Measurements from ENCODE around the gene PRKCZ.
"Not testable (repeated sequence)": the region's sequence is repeated elsewhere in the genome, so short reads cannot be mapped to it uniquely, and the experiment has no call there.

Gene PRKCZ

GRCh38 chr1:2144501-2145090 is 94.4 kb downstream of the PRKCZ start:
- intact Hi-C loops (cut with DNase I) = no loop called here
- peak in 4 of 10 donors; percentile 5 to 73 (median 38) for DNase-seq

- DNase-seq = peak in 3 of 10 donors; percentile 61 to 75 (median 74)
- intact Hi-C loops (cut with DNase I) = no loop called here
Observed at GRCh38 chr1:2145946-2146835, 96.0 kb downstream of the PRKCZ start.

- peak in 2 of 10 donors; percentile 25 to 50 for DNase-seq
- intact Hi-C loops (cut with DNase I) = no loop called here
Observed at GRCh38 chr1:2146836-2147517, 96.8 kb downstream of the PRKCZ start.

GRCh38 chr1:2147869-2148268 is 97.7 kb downstream of the PRKCZ start:
- intact Hi-C loops (cut with DNase I); DNase-seq: not testable (repeated sequence)

- no peak for DNase-seq
- intact Hi-C loops (cut with DNase I) = no loop called here
Observed at GRCh38 chr1:2148691-2149090, 98.5 kb downstream of the PRKCZ start.

GRCh38 chr1:2150801-2151200 is 100.6 kb downstream of the PRKCZ start:
- no peak for DNase-seq
- intact Hi-C loops (cut with DNase I) = no loop called here

- intact Hi-C loops (cut with DNase I) = no loop called here
- DNase-seq = no peak
Observed at GRCh38 chr1:2151252-2151651, 101.0 kb downstream of the PRKCZ start.

DNA sequence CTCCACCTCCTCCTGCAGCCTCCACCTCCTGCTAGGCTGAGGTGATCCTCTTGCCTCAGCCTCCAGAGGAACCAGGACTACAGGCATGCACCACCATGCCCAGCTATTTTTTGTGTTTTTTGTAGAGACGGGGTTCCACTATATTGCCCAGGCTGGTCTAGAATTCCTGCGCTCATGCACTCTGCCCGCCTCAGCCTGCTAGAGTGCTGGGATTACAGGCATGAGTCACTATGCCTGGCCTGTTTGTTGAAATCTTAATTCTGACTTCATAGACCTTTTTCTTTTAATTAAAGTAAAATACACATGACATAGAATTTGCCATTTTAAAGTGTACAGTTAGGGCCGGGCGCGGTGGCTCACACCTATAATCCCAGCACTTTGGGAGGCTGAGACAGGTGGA is 101.7 kb downstream of the PRKCZ start:
- DNase-seq = no peak
- intact Hi-C loops (cut with DNase I) = no loop called here

DNA sequence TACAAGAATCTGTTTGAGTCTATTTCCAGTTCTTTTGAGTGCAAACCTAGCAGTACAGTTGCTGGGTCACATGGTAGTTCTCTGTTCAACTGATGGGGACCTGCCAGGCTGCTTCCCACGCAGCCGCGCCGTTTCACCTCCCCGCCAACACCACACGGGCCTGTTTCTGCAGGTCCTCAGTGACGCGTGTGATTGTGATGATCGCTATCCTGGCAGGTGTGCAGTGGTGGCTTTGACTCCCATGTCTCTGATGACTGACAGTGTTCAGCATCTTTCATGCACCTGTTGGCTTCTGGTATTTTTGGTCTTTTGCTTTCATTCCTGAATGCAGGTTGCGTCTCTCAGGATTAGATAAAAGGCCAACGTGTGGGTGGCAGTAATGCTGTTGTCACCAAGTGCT is 102.7 kb downstream of the PRKCZ start:
- peak in 5 of 10 donors; percentile 55 to 91 (median 58) for DNase-seq
- intact Hi-C loops (cut with DNase I) = no loop called here

- DNase-seq = no peak
- intact Hi-C loops (cut with DNase I) = no loop called here
Observed at GRCh38 chr1:2154022-2154421, 103.8 kb downstream of the PRKCZ start.

GRCh38 chr1:2155147-2155598 is 105.0 kb downstream of the PRKCZ start:
- no peak for DNase-seq
- intact Hi-C loops (cut with DNase I) = no loop called here

DNA sequence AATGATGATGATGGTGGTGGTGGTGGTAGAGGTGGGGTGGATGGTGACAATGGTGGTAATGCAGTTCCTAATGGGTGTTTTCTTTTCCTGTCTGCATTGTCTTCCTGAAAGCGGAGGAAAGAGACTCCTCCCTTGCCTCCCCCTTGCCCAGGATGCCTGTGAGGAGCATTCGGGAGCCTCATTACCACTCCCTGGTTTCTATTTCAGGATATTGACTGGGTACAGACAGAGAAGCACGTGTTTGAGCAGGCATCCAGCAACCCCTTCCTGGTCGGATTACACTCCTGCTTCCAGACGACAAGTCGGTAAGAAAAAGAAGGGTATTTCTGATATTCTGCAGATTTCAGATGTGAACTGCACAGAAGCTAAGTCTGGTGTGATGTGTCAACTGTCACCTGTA is 105.6 kb downstream of the PRKCZ start:
- DNase-seq = no peak
- intact Hi-C loops (cut with DNase I) = no loop called here

DNA sequence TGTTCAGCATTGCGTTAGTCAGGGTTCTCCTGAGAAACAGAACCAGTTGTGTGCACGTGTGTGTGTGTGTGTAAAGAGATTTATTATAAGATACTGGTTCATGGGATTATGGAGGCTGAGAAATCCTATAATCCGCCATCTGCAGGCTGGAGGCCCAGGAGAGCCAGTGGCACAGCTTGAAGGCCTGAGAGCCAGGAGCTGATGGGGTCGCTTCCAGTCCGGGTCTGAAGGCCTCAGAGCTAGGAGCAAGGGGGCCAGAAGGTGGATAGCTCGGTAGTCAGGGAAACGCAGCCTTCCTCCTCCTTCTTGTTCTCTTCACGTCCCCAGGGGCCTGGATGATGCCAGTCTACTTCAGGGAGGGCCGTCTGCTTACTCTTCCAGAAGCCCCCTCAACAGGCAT is 106.7 kb downstream of the PRKCZ start:
- DNase-seq = no peak
- intact Hi-C loops (cut with DNase I) = no loop called here

DNA sequence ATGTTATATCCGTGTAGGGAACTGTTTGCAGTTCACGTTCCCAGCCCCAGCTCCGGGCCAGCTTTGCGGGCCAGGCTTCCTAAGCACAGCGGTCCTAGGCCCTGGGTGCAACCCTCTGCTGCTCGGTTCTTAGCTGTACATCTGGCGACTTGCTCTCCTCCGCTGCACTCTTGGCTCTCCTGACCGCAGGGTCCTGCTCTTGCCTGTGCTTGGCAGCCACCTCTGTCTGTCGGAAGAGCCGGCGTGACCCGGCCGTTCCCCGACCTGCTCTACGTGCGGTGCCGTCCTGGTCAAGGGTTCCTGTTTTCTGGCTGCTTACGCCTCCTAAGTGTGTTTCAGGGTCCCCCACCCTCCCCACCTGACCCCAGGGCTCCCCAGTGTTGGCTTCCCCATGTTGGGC is 107.6 kb downstream of the PRKCZ start:
- no peak for DNase-seq
- intact Hi-C loops (cut with DNase I) = no loop called here

GRCh38 chr1:2158272-2158671 is 108.1 kb downstream of the PRKCZ start:
- DNase-seq = peak in 2 of 10 donors; percentile 29 to 79
- intact Hi-C loops (cut with DNase I) = no loop called here

- intact Hi-C loops (cut with DNase I) = no loop called here
Observed at GRCh38 chr1:2159124-2159523, 108.9 kb downstream of the PRKCZ start.

GRCh38 chr1:2160451-2161300 is 110.5 kb downstream of the PRKCZ start:
- DNase-seq = peak in 1 of 10 donors; percentile 84
- intact Hi-C loops (cut with DNase I) = no loop called here

More at GRCh38 chr1:2159124-2159523, 108.9 kb downstream of the PRKCZ start:
- no peak for DNase-seq

- no peak for DNase-seq
- intact Hi-C loops (cut with DNase I) = no loop called here
Observed at GRCh38 chr1:2163205-2163604, 113.0 kb downstream of the PRKCZ start.

DNA sequence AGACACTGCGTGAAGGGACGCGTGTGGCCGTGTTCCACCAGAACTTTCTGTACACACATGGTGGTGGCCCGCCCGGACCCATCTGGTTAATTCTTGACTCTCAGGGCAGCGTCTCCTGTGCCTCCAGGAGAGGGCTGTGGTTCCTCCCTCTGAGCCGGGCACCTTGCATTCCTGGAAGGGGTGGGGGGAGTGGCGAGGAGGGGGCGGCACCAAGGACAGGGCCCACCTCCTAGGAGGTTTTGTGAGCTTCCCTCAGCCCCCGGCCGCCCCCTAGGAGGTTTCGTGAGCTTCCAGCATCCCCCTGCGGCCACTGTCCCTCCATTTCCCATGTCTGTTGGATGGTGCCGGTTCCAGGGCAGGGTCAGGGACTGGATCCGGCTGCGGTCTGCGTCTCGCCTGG is 115.4 kb downstream of the PRKCZ start:
- intact Hi-C loops (cut with DNase I) = no loop called here
- DNase-seq = no peak

DNA sequence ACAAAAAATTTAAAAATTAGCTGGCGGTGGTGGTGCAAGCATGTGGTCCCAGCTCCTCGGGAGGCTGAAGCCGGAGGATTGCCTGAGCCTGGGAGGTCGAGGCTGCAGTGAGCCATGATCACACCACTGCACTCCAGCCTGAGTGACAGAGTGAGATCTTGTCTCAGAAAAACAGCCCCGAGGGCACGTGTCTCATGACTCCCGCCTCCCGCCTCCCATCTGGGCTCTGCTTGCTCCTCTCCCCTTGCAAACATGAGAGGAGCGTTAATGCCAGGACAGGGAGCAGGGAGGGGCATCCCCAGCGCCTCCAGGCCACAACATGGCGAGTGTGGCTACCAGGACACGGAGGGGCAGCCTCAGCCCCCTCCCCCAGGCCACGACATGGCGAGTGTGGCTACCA is 116.0 kb downstream of the PRKCZ start:
- DNase-seq = no peak

More for the DNA sequence above, 116.0 kb downstream of the PRKCZ start:
- intact Hi-C loops (cut with DNase I) = no loop called here
